Sigmoid colon (tissue), 4 donors: ENCODE measurements around the gene STK33.

Source experiments
- CTCF ChIP-seq, 4 experiments: fragments of 450-650 bp in 3 of 4; fragments of 200-600 bp in 1 of 4; IDR thresholded peaks; one replicate each; pipeline ENCODE4 v1.5.1; 2016 to 2019; ENCODE audit warnings: antibody characterized with exemption in 4 of 4, mild to moderate bottlenecking in 3 of 4, moderate library complexity in 2 of 4
- EP300 ChIP-seq, 4 donors: sonication (generic); formaldehyde crosslinking; IDR thresholded peaks; one replicate each; pipeline ENCODE4 v1.6.1; 2017; ENCODE audit warnings: antibody characterized with exemption in 4 of 4
- POLR2A ChIP-seq, 2 donors: fragments of 450-650 bp; IDR thresholded peaks; one replicate each; pipeline ENCODE4 v1.6.1; 2016; ENCODE audit warnings: antibody characterized with exemption in 2 of 2, mild to moderate bottlenecking in 2 of 2, moderate library complexity in 2 of 2
- POLR2AphosphoS5 ChIP-seq, 4 donors: sonication (generic); formaldehyde crosslinking; IDR thresholded peaks; one replicate each; pipeline ENCODE4 v1.6.1; 2017; ENCODE audit warnings: antibody characterized with exemption in 4 of 4

GRCh38 chr11:8362899-8363298 is 231.1 kb downstream of the STK33 start:
- TF ChIP-seq EP300 (IDR thresholded peaks at IDR 0.05) (no peak), POLR2A (IDR thresholded peaks at IDR 0.05) (no peak), CTCF (IDR thresholded peaks at IDR 0.05) (no peak), POLR2AphosphoS5 (IDR thresholded peaks at IDR 0.05) (no peak)
